Gastrocnemius medialis (tissue), 4 donors: ENCODE measurements around the gene TMCC1. TPM values are rescaled to one million over a fixed set of nuclear protein-coding genes. Genes with fewer than 3 reads are reported as not detected.

Experiments
- ATAC-seq, 2 donors: fragments of 150-250 bp; one replicate each; pipeline ENCODE4 v1.9.1; 2016
- DNase-seq, 2 donors: peaks; one replicate each; pipeline ENCODE4 v3.0.0-alpha.2; 2019
- H3K27ac ChIP-seq, 4 donors: fragments of 200-600 bp; sonication (generic); 1 replicate in 1 of 4; 2 replicates in 3 of 4; pipeline ENCODE4 v1.5.1; 2016 to 2018; ENCODE audit warnings: mild to moderate bottlenecking in 2 of 4, moderate library complexity in 1 of 4
- H3K27me3 ChIP-seq, 3 donors: fragments of 200-600 bp; sonication (generic) in 2 of 3; 1 replicate in 1 of 3; 2 replicates in 2 of 3; pipeline versions ENCODE4 v1.5.1 to v1.6.0; 2016 to 2019; ENCODE audit warnings: mild to moderate bottlenecking in 1 of 3, moderate library complexity in 1 of 3
- H3K36me3 ChIP-seq, 2 donors: fragments of 200-600 bp; sonication (generic) in 1 of 2; one replicate each; pipeline ENCODE4 v1.5.1; 2017 to 2018
- H3K4me1 ChIP-seq, 2 donors: fragments of 200-600 bp; sonication (generic) in 1 of 2; one replicate each; pipeline ENCODE4 v1.5.1; 2016 to 2017; ENCODE audit warnings: mild to moderate bottlenecking in 2 of 2
- H3K4me3 ChIP-seq, 4 donors: fragments of 200-600 bp; sonication (generic) in 3 of 4; 1 replicate in 1 of 4; 2 replicates in 3 of 4; pipeline ENCODE4 v1.5.1; 2016 to 2019; ENCODE audit warnings: mild to moderate bottlenecking in 2 of 4
- H3K9me3 ChIP-seq, 3 donors: fragments of 200-600 bp; sonication (generic) in 2 of 3; 1 replicate in 1 of 3; 2 replicates in 2 of 3; pipeline ENCODE4 v1.5.1; 2016 to 2019
- CTCF ChIP-seq, 5 experiments: fragments of 450-650 bp in 3 of 5; fragments of 200-600 bp in 2 of 5; sonication (generic) in 2 of 5; IDR thresholded peaks in 4 of 5; conservative IDR thresholded peaks in 1 of 5; 1 replicate in 4 of 5; 2 replicates in 1 of 5; pipeline ENCODE4 v1.5.1; 2016 to 2019; ENCODE audit warnings: antibody characterized with exemption in 5 of 5, mild to moderate bottlenecking in 3 of 5, moderate library complexity in 3 of 5
- POLR2A ChIP-seq, 2 donors: fragments of 450-650 bp; IDR thresholded peaks; one replicate each; pipeline ENCODE4 v1.6.1; 2017; ENCODE audit warnings: antibody characterized with exemption in 2 of 2, mild to moderate bottlenecking in 2 of 2, moderate library complexity in 2 of 2
- in situ Hi-C, 4 donors: fragments of 200-750 bp; cut with MboI; loops; one replicate each; pipeline versions ENCODE4 v1.15.0 to v1.8.0; 2017; ENCODE audit warnings: low sequenced_read_pairs in 4 of 4
- intact Hi-C: fragments of 100-400 bp; cut with DNase I; formaldehyde crosslinking; loops from one replicate; pipeline ENCODE4 v1.15.1; 2023; ENCODE audit warnings: low total_unique reads
- total RNA-seq, 4 donors: library from RNA; depleted of rRNA; stranded (reverse); fragments of >200 nt; gene quantifications; one replicate each; pipeline versions ENCODE4 v1.1.0 to v1.2.3, GENCODE V29; 2016

The TMCC1 gene
- total RNA-seq, 4 donors from 2014 or later: 18.8 to 24.7 (median 20.2) TPM

- H3K27me3 ChIP-seq: no peaks in the 10 kb centered on the region
- ATAC-seq (no peak), DNase-seq (no peak)
- H3K9me3 ChIP-seq: no peaks in the 10 kb centered on the region
- no peak overlapping the region for H3K4me3 ChIP-seq
- H3K4me1 ChIP-seq: peaks cover 78 to 86% of the 10 kb centered on the region in 2 donors
- H3K27ac ChIP-seq: peak overlapping the region; percentile 87 to 97 (median 92)
- intact Hi-C loops: loop anchor here (2.0 kb wide), 1 partner anchor 63 kb away; no protein-coding TSS in a partner anchor
- in situ Hi-C loops: loop anchor here in 1 of 4 donors (10.0 kb wide), 1 partner anchor 63 kb away; no protein-coding TSS in a partner anchor
- TF ChIP-seq CTCF (IDR thresholded peaks at IDR 0.05 in 4 of 5, conservative IDR thresholded peaks at IDR 0.05 in 1 of 5): no peak
- TF ChIP-seq POLR2A (IDR thresholded peaks at IDR 0.05): no peak
- no peaks in the 10 kb centered on the region for H3K36me3 ChIP-seq
Observed at GRCh38 chr3:129661766-129662165, 231.7 kb downstream of the TMCC1 start.

- in situ Hi-C loops (loop anchor here in 3 of 4 donors (10.0 kb wide), 3 partner anchors 67 to 277 kb away; no protein-coding TSS in a partner anchor), intact Hi-C loops (no loop called here)
- Histone ChIP-seq H3K36me3 (peaks cover 0 to 11% of the 10 kb centered on the region in 2 donors), H3K4me3 (no peak overlapping the region), H3K9me3 (no peaks in the 10 kb centered on the region), H3K27ac (peak overlapping the region; percentile 50 to 70 (median 64)), H3K4me1 (peaks cover 75 to 78% of the 10 kb centered on the region in 2 donors), H3K27me3 (no peaks in the 10 kb centered on the region)
- no peak for DNase-seq
- no peak for TF ChIP-seq POLR2A (IDR thresholded peaks at IDR 0.05)
- no peak for TF ChIP-seq CTCF (IDR thresholded peaks at IDR 0.05 in 4 of 5, conservative IDR thresholded peaks at IDR 0.05 in 1 of 5)
- no peak for ATAC-seq
Observed at GRCh38 chr3:129658110-129658843, 235.2 kb downstream of the TMCC1 start.

DNA sequence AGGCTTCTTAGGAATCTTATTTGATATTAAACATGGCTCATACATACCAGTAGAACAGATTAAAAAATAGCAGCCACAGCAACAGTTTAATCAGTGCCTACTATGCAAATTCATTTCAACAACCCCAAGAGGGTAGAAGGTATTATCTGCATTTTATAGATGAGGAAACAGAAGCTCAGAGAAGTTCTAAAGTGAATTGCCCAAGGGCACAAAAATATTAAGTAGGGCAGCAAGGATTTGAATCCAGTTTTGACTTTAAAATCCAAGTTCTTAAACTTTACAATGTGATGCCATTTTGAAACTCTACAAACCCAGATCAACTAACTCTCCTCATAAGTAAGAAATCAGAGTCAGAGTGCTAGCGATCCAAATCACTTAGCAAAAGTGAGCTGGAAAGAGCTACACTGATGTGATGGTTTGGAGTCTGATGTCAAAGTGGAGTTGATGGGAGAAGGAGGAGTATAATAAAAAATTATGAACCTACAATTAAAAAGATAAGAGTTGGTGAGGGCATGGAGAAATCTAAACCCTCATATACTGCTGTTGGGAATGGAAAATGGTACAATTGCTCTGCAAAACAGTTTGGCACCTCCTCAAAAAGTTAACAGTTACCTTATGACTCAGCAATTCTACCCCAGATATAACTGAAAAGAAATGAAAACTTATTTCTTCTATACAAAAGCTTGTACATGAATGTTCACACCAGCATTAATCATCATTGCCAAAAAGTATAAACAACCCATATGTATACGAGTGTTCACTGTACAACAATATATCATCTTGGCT, 236.1 kb downstream of the TMCC1 start:
- Histone ChIP-seq H3K4me3 (no peak overlapping the region), H3K27me3 (no peaks in the 10 kb centered on the region), H3K9me3 (no peaks in the 10 kb centered on the region), H3K27ac (peak overlapping the region; percentile 50 to 70 (median 64)), H3K4me1 (peaks cover 67 to 75% of the 10 kb centered on the region in 2 donors), H3K36me3 (peaks cover 0 to 11% of the 10 kb centered on the region in 2 donors)
- DNase-seq (no peak), ATAC-seq (no peak)
- intact Hi-C loops (no loop called here), in situ Hi-C loops (loop anchor here in 3 of 4 donors (10.0 kb wide), 3 partner anchors 67 to 277 kb away; no protein-coding TSS in a partner anchor)
- TF ChIP-seq CTCF (IDR thresholded peaks at IDR 0.05 in 4 of 5, conservative IDR thresholded peaks at IDR 0.05 in 1 of 5) (no peak), POLR2A (IDR thresholded peaks at IDR 0.05) (no peak)

GRCh38 chr3:129656659-129657247, 236.8 kb downstream of the TMCC1 start:
- ATAC-seq: no peak
- peaks cover 0 to 11% of the 10 kb centered on the region in 2 donors for H3K36me3 ChIP-seq
- H3K27me3 ChIP-seq: no peaks in the 10 kb centered on the region
- in situ Hi-C loops (loop anchor here in 3 of 4 donors (10.0 kb wide), 3 partner anchors 68 to 278 kb away; no protein-coding TSS in a partner anchor), intact Hi-C loops (no loop called here)
- no peak for DNase-seq
- H3K27ac ChIP-seq: peak overlapping the region; percentile 50 to 70 (median 64)
- H3K9me3 ChIP-seq: no peaks in the 10 kb centered on the region
- no peak overlapping the region for H3K4me3 ChIP-seq
- TF ChIP-seq POLR2A (IDR thresholded peaks at IDR 0.05) (no peak), CTCF (IDR thresholded peaks at IDR 0.05 in 4 of 5, conservative IDR thresholded peaks at IDR 0.05 in 1 of 5) (no peak)
- peaks cover 67 to 77% of the 10 kb centered on the region in 2 donors for H3K4me1 ChIP-seq
